HG02938 (cell line): ENCODE data around the gene WDR82.

Experiments used
- ATAC-seq: cut with Tn5 transposase; IDR thresholded peaks from one replicate; pipeline ENCODE4 v1.9.1; 2021; ENCODE audit warnings: mild to moderate bottlenecking, moderate library complexity; ENCODE audit not compliant: unreplicated experiment

The WDR82 gene, protein sequence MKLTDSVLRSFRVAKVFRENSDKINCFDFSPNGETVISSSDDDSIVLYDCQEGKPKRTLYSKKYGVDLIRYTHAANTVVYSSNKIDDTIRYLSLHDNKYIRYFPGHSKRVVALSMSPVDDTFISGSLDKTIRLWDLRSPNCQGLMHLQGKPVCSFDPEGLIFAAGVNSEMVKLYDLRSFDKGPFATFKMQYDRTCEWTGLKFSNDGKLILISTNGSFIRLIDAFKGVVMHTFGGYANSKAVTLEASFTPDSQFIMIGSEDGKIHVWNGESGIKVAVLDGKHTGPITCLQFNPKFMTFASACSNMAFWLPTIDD

DNA sequence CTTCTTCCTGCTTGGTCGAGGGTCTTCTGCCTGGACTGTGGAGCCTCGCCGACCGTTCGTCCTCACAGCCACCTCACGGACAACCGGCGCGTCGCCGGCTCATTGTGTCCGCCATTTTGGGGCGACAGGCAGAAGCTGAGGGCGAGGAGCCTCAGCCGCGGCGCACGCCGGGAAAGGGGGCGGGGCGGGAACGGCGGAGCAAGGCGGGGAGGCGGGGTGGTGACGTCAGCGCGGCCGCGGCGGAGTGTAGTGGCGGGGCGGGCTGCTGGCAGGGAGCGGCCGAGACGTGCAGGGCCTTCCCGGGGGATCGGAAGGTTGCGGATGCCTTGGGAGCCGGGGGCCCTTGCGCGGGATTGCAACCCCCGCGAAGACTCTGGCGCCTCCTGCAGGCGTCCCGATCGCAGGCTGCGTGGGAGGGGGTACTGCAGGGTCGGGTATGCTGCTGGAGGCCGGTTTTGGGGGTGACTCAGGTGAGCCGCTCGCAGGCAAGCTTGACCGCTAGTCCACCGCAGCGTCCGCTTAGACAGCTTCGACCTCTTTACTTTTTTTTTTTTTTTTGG lies at the start of gene WDR82:
Gene WDR82 (minus strand): TSS at position 140 of the 560 bp plus-strand sequence. CDS start 288 bp downstream, outside the sequence.
- peak; percentile 71 for ATAC-seq

DNA sequence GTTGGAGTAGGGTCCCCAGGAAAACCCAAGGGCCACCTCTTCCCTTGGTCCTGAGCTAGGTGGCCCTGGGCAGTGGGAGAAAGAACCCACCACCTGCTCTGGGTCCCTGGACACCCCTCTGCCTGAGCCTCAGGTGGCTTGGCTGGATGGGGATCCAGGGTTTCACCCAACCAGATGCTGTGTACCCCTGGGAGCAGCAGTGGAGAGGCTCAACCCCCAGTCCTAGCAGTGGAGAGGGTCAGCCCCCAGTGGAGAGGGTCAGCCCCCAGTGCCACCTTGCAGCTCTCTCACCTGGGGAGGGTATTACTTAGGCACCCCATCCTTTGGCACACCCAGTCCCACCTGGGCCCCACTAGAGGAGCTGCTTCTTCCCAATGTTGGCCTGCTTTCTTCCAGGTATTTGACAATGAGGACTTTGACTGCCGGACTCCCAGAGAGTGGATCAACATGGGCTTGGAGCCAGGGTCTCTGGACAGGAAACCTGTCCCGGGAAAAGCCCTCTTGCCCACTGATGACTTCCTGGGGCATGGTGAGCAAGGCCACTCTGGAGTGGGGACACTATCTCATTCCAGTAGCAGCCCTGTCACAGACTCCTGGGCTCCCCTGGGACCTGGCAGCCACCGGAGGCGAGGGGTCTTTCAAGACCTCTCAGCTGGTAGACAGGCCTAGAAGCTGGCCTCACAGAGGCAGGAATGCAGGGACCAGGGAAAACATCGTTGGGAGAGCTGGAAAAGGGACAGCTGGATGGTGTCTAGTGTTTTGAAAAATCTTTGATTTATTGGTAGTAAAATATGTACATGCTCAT lies 49.2 kb upstream of the WDR82 start:
- no peak for ATAC-seq

DNA sequence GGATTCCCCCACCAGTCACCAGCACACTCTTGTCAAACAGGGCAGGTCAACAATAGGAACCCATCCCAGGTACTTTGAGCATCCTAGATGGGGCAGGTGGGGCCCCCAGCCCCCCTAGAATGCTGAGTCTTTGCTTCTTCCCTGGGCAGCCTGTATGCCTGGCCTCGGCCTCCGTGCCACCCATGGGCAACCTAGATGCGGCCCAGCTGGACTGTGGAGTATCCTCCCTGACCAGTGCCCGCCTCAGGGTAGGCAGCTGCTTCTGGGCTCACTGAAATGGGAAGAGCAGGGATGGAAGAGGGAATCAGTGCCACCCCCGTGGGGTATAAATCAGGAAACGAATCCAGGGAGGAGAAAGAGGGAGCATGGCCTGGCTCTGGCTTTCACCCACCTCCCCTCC lies 48.5 kb upstream of the WDR82 start:
- ATAC-seq, result no peak

DNA sequence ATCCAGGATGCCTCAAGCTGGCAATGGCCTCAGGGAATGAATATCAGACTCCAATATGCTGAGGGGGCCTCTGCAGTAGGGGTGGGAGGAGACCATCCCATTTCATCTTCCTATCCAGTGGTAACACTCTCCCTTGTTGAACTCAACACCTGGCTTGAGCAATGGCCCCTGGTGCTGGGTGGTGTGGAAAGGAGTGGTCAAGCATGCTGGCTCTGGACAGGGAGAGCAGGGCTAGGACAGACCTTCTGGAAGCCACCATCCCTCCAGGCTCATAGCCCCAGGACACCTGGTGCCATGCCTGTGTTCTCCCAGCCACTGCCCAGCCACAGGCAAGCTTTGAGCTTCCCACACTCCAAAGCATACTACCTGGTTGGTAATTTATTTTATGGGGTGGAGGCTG lies 47.2 kb upstream of the WDR82 start:
- no peak for ATAC-seq

DNA sequence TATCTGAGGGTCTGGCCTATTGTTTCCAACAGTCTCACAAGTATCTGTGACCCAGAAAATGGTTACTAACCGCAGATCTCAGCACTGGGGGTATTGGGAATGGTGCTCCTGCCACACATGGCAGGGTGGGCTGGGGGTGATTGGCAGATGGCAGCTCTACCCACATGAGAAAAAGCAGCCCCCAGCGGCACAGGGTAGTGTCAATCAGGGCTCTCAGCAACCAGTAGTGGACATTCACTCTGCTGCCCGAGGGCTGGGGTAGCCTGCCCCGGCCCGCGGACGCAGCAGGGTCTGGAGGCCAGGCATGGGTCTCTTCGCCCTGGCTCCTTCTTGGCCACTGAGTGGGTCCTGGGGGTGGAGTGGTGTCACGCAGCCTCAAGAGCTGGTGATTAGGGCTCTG lies 46.2 kb upstream of the WDR82 start:
- ATAC-seq, result no peak

DNA sequence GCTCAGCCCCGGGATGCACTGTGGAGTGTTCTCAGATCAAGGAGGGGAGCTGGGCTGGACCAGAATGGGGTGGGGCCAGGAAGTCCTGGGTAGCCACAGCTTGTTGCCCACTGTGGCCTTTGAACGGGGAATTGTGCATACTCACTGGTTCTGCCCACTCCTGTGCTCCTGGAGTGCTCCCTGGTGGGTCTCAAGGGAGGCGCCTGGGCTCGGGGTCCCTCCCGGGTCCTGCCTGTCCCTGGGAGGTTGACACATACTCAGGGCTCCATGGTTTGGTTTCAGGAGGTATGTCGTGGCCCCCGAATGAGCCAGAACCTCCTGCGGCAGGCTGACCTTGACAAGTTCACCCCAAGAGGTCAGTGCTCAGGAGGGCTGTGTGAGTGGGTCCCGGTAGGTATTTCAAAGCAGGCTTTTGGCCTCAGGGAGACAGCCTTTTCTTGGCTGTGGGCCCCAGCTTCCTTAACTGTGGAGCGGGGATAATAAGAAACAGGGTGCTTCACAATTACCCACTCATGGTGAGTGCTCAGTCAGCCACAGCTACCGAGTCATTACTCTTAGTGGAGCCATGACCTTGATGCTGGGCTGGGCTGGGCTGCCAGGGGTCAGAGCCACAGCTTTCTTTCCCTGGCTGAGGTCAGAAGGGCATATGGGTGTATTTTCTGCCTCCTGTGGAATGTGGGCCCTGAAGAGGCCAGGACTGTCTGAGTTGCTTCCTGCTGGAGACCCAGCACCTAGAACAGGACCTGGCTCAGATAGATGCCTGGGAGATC lies 45.3 kb upstream of the WDR82 start:
- no peak for ATAC-seq

DNA sequence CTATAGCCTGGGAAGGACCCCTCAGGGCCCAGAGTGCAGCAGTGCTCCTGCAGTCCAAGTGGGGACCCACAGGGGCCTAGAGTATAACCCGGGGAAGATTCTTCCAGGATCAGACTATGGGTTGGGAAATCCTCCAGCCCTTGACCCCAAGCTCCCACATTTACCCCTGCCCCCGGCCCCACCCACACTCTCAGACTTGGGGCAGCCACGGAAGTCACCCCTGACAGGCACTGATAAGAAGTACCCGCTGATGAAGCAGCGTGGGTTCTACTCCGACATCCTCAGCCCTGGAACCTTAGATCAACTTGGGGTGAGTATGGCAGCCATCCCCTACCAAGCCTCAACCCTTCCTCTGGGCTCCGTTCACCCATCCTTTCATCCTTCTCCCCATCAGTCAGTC lies 44.0 kb upstream of the WDR82 start:
- ATAC-seq, result no peak

DNA sequence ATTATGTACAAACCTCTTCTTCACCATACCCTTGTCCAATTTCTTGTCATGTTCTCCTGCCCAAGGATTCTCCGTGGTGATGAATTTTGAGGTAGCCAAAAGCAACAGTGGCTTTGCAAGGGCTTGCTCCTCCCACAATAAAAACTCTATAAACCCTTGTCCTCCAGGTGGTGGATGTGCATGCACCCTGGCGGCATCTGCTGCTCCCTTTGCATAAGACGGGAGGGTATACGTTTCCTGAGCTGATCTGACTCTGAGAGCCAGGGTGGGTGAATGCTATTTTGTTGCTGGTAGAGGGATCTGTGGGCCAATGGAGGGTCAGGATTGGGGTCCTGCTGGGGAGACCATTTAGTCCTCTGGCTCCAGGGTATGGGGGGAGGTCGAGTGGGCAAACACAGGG lies 43.0 kb upstream of the WDR82 start:
- no peak for ATAC-seq

DNA sequence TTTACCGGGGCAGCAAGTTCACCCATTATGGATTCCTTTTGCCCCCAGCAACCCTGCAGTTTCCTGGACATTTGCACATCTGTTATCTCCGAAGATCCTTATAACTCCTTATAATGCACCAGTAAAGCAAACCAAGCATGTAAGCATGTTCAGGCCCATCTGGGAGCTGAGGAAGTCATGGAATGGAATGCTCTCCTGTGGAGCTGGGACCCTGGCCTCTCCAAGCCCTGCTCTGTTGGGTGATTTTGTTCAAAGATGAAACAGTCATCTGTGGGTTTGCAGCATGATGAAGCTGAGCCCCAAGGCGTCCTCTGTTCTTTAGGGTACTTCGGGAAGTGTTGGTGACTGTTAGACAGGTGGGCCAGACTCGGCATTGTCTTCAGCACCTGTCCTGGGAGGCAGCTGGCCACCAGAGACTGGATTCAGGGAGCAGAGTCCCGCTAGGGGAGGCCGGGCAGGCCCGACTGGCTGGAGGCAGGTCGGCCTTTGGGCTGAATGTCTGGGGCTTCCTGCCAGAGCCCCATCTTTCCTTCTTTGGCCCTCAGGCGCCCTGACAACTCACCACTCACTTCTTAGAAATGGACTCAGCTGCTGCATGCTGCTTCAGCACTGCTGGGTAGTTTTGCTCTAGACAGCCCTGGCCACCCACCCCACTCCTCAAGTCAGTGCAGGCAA lies 41.6 kb upstream of the WDR82 start:
- no peak for ATAC-seq

DNA sequence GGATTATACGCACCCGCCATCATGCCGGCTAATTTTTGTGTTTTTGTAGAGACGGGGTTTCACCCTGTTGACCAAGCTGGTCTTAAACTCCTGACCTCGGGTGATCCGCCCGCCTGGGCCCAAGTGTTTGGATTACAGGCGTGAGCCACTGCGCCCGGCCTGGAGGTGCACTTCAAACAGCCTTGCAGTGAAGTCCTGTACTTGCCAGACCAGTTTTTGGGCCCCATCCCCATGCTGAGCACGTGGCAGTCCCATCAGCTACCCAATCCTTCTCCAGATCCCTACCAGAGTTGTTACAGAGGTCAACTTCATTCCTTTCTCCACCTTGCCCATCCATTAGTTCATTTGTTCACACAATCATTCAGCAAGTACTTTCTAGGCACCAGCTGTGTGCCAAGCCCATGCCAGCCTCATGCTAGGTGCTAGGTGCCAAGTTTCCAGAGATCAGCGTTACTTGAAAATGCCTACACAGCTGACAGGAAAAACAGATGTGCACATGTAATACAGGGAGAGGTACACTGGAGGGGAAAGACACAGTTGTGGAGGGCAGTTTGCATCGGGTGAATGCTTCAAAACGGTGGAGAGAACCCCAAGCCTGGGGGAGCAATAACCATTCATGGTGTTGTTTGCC lies 39.9 kb upstream of the WDR82 start:
- no peak for ATAC-seq

DNA sequence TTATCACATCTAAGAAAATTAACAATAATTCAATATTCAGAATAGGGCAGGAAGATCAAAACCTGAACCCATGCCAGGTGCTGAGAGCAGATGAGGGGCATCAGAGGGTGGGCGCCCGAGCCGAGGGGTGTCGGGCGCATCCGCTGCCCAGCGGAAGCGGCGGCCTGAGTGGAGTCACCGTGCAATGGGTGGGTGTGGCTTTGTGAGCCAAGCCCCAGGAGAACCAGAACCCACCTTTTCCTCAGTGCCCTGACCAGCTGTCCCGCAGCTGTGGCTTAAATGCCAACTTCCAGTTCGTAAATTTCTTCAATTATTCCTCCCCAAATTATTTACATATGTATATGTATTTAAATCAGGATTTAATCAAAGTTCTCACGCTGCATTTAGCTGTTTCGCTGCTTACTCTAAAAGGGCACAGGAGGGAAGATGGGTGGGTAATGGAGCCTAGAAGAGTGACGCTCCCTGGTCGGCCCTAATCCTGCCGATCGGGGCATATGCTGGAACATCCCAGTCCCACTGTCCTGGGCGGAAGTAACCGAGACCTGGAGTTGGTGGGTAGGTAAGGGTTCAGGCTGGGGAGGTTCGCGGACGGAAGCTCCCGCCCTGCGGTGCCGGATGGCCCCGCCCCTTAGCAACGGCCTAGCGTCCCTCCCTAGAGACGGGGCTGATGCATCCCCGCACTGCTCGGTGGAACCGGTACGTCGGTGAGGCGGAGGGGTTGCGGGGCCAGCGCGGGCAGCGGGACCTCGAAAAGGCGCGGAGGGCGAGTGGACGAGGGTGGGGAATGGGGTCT lies 39.0 kb upstream of the WDR82 start:
- ATAC-seq, result no peak

DNA sequence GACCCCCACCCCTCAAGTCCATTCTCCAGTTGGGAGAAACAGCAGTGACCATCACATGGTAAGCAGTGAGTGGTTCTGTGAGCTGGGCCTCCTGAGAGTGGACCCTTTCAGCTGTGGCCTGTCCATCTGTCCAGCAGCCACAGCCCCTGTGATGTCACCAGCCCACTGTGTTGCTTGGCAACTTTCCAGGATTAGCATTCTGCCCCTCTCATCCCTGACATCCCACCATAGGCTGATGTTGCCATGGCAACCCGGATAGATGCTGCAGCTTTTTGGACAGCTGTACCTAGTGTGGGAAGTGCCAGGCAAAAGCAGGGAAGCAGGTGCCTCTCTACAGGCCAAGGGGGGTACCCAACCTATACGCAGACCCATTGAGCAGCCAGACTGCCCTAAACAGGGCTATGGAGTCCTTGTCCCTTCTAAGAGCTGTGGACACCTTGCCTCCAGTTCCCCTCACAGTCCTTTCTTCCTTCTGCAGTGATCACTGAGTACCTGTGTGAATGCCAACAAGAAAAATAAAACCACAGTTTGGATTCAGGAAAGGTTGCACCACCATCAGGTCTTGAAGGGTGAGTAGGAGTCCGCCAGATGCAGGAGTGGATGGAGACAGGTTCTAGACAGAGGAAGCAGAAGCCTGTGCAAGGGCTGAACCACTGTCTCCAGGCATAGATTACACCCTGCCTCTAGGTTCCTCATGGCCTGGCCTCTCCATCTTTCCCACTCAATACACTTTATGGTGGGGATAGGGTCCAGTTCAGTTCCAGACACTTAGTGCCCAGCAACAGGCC lies 37.7 kb upstream of the WDR82 start, which contains the start of gene DNAH1:
Gene DNAH1 (plus strand): TSS at position 343 of the 788 bp plus-strand sequence. CDS start 6,124 bp downstream, outside the sequence.
- ATAC-seq, result no peak

DNA sequence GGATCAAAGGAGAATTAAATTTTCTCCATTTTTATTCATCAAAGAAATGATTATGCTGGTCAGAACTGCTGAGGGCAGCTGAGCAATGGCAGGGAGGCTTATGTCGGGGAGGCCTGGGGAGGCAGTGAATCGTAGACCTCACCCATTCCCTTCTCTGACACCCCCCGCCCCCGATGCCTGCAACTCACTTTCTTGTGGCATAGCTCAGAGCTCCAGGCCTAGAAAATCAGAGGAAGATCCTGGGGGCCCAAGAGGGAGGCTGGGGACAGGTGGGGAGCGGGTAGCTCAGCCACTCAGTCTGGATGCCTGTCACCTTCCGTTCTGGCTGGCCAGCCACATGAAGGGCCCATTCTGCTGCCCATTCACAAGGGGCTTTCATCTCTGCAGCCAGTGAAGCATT lies 36.6 kb upstream of the WDR82 start:
- no peak for ATAC-seq

DNA sequence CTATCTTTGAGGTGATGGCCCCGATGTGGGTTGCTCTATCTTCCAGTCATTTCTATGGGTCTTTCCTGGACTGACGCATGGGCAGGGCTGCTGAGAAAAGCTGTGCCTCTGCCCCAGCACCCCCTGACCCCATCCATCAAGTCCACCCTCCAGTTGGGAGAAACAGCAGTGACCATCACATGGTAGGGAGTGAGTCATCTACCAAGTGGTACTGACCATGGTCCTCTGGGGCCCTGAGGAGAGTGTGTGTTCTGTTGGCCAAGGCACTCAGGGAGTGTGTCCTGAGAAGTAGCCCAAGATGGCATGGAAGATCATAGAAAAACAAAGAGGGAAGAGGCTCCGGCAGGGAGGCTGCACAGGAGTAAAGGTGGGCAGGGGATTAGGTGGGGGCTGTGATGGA lies 36.0 kb upstream of the WDR82 start:
- no peak for ATAC-seq

DNA sequence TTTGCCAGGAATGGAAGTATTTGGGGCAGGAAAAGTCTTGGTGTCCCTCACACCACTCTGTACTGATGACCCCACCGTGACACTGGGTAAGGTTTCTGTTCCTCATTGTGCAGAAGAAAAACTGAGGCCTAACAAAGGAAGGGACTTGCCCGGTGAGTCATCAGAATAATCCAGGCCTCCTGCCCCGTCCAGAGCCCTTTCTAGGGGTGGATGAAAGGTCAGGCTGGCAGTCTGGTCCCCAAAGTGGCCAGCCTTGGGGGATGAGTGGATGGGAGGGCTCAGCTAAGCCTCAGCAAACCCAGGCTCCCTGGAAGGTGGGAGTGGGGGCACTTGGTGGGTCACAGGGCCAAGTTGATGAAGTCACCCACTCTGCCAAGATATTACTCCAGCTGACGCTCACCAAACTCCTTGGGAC lies 35.3 kb upstream of the WDR82 start:
- ATAC-seq, result peak; percentile 93

DNA sequence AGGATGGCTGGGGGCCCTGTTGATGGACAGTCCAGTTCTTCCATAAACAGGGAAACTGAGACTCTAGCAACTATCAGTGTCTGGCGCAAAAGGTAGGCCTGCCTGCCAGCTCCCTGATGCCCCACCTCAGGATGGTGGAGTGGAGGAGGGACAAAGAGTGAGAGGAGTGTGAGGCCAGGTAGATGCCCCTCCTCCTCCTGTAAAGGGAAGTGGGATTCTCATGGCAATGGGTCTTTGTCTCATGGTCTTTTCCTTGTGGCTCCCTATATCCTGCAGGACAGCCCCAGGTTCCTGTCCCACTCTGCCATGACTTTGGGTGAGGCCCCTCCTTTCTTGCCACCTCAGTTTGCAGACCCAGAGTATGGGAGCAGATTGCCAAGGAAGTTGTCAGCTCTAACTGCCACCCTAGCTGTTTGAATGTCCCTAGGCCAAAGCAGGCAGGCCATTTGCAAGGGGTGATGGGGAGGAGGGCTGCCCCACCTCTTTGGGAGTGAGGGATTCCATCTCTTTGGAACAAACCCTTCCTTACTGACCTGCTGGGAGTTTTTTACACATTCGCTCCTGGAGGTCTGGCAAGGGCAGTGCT lies 34.8 kb upstream of the WDR82 start:
- ATAC-seq, result peak; percentile 18

DNA sequence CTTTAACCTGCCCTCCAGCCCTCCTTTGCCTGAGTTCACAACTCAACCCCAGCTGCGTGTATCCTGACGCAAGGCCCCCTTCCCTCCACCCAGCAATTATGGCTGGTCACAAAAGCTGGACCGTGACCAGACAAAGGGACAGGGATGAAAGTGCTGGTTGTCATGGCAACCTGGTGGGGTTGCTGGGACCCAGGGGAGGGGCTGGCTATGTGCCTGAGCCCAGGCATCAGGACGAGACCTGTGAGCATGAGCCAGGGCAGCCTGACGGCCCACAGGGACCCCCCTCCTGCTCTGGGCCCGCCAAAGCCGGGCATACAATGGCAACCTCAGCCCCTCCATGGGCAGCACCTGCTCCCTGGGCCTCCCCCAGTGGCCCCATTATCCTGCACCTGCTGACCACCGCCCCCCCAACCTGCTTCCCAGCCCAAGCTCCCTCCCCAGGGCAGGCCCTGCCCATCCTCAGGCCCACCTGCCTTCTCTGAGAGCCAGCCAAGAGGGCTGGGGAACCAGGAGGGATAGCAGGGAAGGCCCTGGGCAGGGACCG lies 33.2 kb upstream of the WDR82 start:
- no peak for ATAC-seq
